ENCODE data around the gene CDH23.
A peak's percentile ranks its signal among the peaks of the same experiment; 100 is the strongest.

The CDH23 gene

GRCh38 chr10:71647526-71648253, 251.0 kb downstream of the CDH23 start:
- DNase-seq, result no peak

- no peak for DNase-seq
These were observed 251.7 kb downstream of the CDH23 start for GRCh38 chr10:71648254-71648932.

- DNase-seq, result no peak
These were observed 252.2 kb downstream of the CDH23 start for GRCh38 chr10:71648933-71649320.

- DNase-seq, result no peak
These were observed 252.9 kb downstream of the CDH23 start for GRCh38 chr10:71649631-71650030.

- DNase-seq, result no peak
These were observed 253.7 kb downstream of the CDH23 start for GRCh38 chr10:71650397-71650796.

- no peak for DNase-seq
These were observed 254.7 kb downstream of the CDH23 start for GRCh38 chr10:71651428-71651827.

- DNase-seq, result no peak
These were observed 255.2 kb downstream of the CDH23 start for GRCh38 chr10:71651928-71652327.

- no peak for DNase-seq
These were observed 256.3 kb downstream of the CDH23 start for GRCh38 chr10:71653044-71653443.

GRCh38 chr10:71656220-71656619, 259.5 kb downstream of the CDH23 start:
- DNase-seq, result no peak

- no peak for DNase-seq
These were observed 261.1 kb downstream of the CDH23 start for GRCh38 chr10:71657604-71658466.

- DNase-seq, result no peak
These were observed 261.7 kb downstream of the CDH23 start for GRCh38 chr10:71658467-71658745.

- no peak for DNase-seq
These were observed 262.5 kb downstream of the CDH23 start for GRCh38 chr10:71659111-71659634.

- DNase-seq, result no peak
These were observed 263.0 kb downstream of the CDH23 start for GRCh38 chr10:71659737-71660136.

- DNase-seq, result no peak
These were observed 263.6 kb downstream of the CDH23 start for GRCh38 chr10:71660313-71660712.

GRCh38 chr10:71661060-71661622, 264.4 kb downstream of the CDH23 start:
- DNase-seq, result no peak

- no peak for DNase-seq
These were observed 265.1 kb downstream of the CDH23 start for GRCh38 chr10:71661779-71662336.

- no peak for DNase-seq
These were observed 266.6 kb downstream of the CDH23 start for GRCh38 chr10:71663311-71663710.

GRCh38 chr10:71664585-71664984, 267.9 kb downstream of the CDH23 start:
- DNase-seq, result no peak

GRCh38 chr10:71665456-71665855, 268.7 kb downstream of the CDH23 start:
- DNase-seq, result no peak

- no peak for DNase-seq
These were observed 270.1 kb downstream of the CDH23 start for GRCh38 chr10:71666639-71667386.

- peak; percentile 1 for DNase-seq
These were observed 270.6 kb downstream of the CDH23 start for GRCh38 chr10:71667387-71667752.
